Measurements from ENCODE around the gene HOXA7.

The HOXA7 gene

GRCh38 chr7:27181795-27182275 is 25.4 kb upstream of the HOXA7 start:
- no peak for DNase-seq

GRCh38 chr7:27180431-27181420 is 24.3 kb upstream of the HOXA7 start:
- DNase-seq: no peak

- peak; percentile 92 for DNase-seq
Observed at GRCh38 chr7:27179503-27180430, 23.3 kb upstream of the HOXA7 start.

- DNase-seq: no peak
Observed at GRCh38 chr7:27179030-27179429, 22.6 kb upstream of the HOXA7 start.

DNA sequence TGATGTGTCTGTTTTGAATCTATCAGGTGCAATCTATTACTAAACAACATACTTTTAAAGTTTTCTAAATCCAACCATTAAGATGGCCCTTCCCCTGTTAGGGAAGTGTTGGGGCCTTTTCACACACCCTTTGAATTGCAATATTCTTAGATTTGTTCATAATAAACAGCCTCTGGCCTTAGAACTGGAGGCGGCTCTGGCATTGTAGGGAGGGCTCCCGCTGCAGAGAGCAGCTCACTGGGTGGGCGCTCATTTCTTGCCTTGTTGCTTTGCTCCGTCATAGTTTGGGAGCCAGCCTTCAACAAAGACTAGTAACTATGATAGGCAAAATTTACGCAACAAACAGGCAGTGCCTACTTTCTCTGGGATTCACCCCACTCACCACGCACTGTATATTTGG is 21.9 kb upstream of the HOXA7 start:
- no peak for DNase-seq

GRCh38 chr7:27177795-27178320 is 21.4 kb upstream of the HOXA7 start:
- DNase-seq: no peak

GRCh38 chr7:27176962-27177794 is 20.7 kb upstream of the HOXA7 start:
- no peak for DNase-seq

DNA sequence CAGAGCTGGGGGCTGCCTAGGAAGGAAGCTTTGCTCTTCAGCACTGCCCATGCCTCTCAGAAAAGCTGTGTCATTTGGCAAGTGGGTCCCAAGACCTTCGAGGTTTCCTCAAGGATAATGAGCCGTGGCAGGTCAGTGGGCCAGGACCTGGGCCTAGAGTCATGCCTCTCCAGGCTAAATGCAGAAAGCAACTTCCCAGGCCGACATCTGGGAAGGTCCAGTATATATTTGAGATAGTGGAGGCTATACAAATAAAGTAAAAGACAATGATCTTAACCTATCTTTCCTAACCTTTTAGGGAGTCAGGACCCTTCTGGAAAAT is 20.0 kb upstream of the HOXA7 start:
- DNase-seq: no peak

- no peak for DNase-seq
Observed at GRCh38 chr7:27175626-27176523, 19.4 kb upstream of the HOXA7 start.

DNA sequence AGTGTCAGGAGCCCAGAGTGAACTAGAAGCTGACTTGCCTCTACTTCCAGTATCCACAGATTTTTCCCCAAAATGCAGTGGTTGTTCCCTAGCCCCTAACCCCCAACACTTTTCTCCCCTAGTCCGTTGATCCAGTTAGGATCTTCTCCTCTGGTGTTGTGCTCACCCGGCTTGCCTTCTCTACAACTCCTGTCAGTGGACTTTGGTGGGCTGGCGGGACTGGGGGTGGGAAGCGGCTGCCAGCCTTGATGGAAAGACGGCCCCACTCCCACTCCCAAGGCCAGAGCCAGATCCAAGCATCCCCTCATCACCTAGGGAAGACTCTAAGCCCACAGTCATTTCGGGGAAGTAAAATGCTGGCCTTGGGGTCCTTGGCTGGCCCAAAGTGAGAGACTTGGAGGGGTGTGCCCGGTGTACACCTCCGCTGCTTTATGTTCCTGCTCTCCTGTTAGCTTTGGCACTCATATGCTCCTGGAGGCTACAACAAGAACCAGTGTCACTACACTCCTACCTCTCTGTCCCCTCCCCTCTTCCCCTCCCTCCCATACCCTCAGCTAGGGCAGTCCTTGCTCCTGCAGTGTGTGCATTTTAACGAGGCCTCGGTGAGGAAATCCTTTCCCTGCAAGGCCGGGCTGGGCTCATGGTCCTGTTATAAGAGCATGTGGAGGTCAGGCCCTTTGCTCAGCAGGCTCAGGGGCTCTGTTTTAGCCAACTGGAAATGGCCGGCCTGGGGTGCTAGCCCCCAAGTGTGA is 18.6 kb upstream of the HOXA7 start:
- DNase-seq: no peak

DNA sequence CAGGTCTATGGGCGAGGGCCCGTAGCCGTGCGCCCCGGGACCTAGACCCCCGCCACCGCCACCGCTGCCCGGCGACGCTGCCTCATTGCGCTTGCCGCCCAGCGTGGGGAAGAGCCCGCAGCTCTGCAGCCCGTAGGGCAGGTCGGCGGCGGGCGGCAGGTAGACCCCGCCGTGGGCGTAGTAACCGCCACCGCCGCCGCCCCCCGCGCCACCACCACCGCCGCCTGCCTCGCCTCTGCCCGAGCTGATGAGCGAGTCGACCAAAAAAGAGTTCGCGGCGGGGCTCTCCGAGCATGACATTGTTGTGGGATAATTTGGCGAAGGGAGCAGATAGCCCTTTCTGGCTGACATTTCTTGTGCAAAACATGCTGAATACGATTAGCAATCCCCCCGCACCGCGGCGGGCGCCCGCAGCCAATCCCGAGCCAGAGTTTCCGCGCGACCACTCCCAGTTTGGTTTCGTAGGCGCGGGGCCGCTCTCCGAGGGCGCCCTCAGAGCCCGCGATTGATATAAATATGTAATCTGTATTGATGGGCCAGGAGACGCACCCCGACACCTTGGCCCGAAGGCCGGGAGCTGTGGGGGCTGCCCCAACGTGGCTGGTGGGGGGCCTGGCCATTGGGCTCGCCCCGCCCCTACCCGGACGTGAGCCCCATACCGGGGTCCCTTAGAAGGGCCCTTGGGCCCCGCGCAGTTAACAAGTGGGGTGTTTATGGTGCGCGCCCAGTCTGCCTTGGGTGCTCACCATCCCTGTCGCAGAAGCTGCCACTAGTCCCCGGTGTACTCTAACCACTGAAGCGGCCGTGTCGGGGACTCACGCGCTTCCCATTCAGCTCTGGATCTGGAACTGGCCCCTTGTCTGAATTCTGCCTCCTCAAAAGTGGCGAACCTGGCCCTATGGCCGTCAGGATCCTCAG is 17.7 kb upstream of the HOXA7 start, which contains the start of gene HOXA10:
Gene HOXA10, minus strand, starts transcription at position 365 of the 918 bp plus-strand sequence. Its CDS starts 14 bp downstream, at position 351.
- no peak for DNase-seq

GRCh38 chr7:27173511-27173955 is 17.1 kb upstream of the HOXA7 start:
- DNase-seq: no peak

DNA sequence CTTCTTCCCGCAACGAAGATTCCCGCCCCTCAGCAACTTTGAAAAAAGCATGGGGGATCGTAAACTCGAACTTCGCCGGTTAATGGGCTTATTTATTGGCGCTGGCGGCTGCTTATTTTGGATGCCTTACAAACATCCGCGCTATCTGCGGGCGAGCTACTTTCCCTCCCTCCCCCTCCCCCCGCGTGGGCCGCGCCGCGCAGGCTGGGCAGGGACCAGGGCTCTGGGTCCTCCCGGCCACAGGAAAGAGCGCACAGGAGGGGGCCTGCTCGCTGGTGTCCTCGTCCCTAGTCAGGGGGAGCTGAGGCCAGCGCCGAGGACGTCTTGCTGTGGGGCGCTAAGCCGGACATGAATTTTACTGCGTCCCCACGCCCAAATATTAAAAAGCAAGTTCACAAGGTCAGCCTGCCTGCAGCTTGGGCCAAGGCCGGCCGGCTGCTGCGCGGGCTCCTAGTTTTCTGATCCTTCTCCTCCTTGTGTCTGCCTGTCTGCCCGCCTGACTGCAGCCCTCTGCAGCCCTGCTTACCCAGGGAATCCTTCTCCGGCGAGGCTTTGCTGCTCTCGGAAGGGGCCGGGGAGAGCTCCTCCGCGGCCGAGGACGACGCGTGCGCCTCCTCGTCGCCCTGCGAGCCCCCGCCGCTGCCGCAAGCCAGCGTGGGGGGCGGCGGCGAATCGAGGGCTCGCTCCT is 16.5 kb upstream of the HOXA7 start:
- DNase-seq: peak; percentile 70

GRCh38 chr7:27172315-27172774 is 15.9 kb upstream of the HOXA7 start:
- DNase-seq: no peak

- DNase-seq: no peak
Observed at GRCh38 chr7:27171637-27172314, 15.3 kb upstream of the HOXA7 start.

GRCh38 chr7:27171325-27171636 is 14.8 kb upstream of the HOXA7 start:
- no peak for DNase-seq

DNA sequence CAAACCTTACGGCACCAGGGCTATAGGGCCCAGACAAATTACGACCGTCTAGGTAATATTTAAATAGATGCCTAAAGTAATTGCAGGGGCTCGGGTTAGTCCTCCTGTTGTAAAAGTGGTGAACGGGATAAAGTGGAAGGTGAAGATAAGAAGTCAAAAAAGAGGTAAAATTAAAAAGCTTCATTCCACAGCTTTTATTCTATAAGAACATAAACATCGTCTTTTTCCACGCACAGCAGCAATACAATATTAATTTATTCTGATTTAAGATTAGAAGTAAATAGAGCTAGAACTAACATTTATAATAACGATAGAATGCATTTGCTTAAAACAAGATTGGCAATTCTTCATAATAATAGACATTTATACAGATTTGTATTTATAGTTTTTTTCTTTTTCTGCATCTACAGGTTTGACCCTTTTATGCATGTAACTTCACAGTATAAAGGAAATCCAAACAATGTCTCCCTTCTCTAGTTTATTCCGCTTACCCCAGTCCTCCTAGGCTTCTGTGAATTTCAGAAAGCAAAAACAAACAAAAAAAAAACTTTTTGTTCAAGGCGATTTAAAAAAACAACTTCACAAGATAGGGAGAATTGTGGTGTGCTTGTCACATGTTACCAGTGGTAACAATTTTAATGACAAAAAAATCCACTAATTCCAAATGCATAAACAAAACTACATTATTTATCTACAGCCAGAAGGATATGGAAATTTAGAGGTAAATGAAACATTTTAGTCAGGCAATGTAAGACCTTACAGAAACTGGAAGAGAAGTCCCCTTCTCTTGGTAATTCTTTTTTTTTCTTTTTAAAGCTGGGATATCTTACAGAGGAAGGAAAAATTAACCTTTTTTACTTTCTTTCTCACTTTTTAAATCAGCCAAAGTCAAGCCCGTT is 14.2 kb upstream of the HOXA7 start:
- DNase-seq: peak; percentile 69
